GM19324 (cell line): ENCODE measurements around the gene DGAT2.
A peak's percentile ranks its signal among the peaks of the same experiment; 100 is the strongest.
"Not testable (repeated sequence)": the region's sequence is repeated elsewhere in the genome, so short reads cannot be mapped to it uniquely, and the experiment has no call there.

Experiments used
- ATAC-seq: cut with Tn5 transposase; IDR thresholded peaks from one replicate; pipeline ENCODE4 v1.9.1; 2021; ENCODE audit warnings: mild to moderate bottlenecking, moderate library complexity; ENCODE audit not compliant: unreplicated experiment, low FRiP score

The DGAT2 gene

GRCh38 chr11:75748729-75749273 is 19.8 kb upstream of the DGAT2 start:
- not testable (repeated sequence) for ATAC-seq

GRCh38 chr11:75754933-75755332 is 13.6 kb upstream of the DGAT2 start:
- not testable (repeated sequence) for ATAC-seq

GRCh38 chr11:75757651-75758050 is 10.9 kb upstream of the DGAT2 start:
- no peak for ATAC-seq

GRCh38 chr11:75759832-75760231 is 8.7 kb upstream of the DGAT2 start:
- no peak for ATAC-seq

GRCh38 chr11:75760243-75760642 is 8.3 kb upstream of the DGAT2 start:
- no peak for ATAC-seq

- ATAC-seq: no peak
Observed at GRCh38 chr11:75760710-75761493, 7.7 kb upstream of the DGAT2 start.

- no peak for ATAC-seq
Observed at GRCh38 chr11:75762158-75762557, 6.4 kb upstream of the DGAT2 start.

GRCh38 chr11:75762885-75763284 is 5.7 kb upstream of the DGAT2 start:
- no peak for ATAC-seq

- no peak for ATAC-seq
Observed at GRCh38 chr11:75763846-75764245, 4.7 kb upstream of the DGAT2 start.

GRCh38 chr11:75765116-75765515 is 3.5 kb upstream of the DGAT2 start:
- no peak for ATAC-seq

- no peak for ATAC-seq
Observed at GRCh38 chr11:75766443-75767227, 1.9 kb upstream of the DGAT2 start.

- ATAC-seq: no peak
Observed at GRCh38 chr11:75767228-75767572, 1.4 kb upstream of the DGAT2 start.

- ATAC-seq: no peak
Observed at GRCh38 chr11:75767793-75768111, 826 bp upstream of the DGAT2 start.

- ATAC-seq: no peak
Observed at GRCh38 chr11:75768909-75769771, 562 bp downstream of the DGAT2 start.

- ATAC-seq: no peak
Observed at GRCh38 chr11:75770102-75770501, 1.5 kb downstream of the DGAT2 start.

- no peak for ATAC-seq
Observed at GRCh38 chr11:75771646-75772410, 3.2 kb downstream of the DGAT2 start.

- peak; percentile 72 for ATAC-seq
Observed at GRCh38 chr11:75773595-75774353, 5.2 kb downstream of the DGAT2 start.

GRCh38 chr11:75775056-75775455 is 6.5 kb downstream of the DGAT2 start:
- no peak for ATAC-seq

- ATAC-seq: no peak
Observed at GRCh38 chr11:75776546-75776945, 8.0 kb downstream of the DGAT2 start.
